H1 (cell line): ENCODE data around the gene YLPM1. TPM values are rescaled to one million over a fixed set of nuclear protein-coding genes. Genes with fewer than 3 reads are reported as not detected.
A peak's percentile ranks its signal among the peaks of the same experiment; 100 is the strongest.

Source experiments
- CTCF ChIA-PET: fragments of 300-600 bp; sonication (Branson Sonifier 250); formaldehyde crosslinking; loops from one replicate; lab custom pipeline; 2021; ENCODE audit not compliant: partially characterized antibody; lab: Charles Lee
- POLR2A ChIA-PET: fragments of 300-600 bp; sonication (Branson Sonifier 250); formaldehyde crosslinking; loops from one replicate; lab custom pipeline; 2021; ENCODE audit warnings: inconsistent platforms; ENCODE audit not compliant: partially characterized antibody; lab: Charles Lee
- DNase-seq, 2 experiments: peaks; one replicate each; pipeline versions ENCODE4 v3.0.0 to v3.0.0-alpha.2; 2010 to 2022; ENCODE audit warnings: low spot score in 2 of 2, low read depth in 1 of 2, mixed read lengths in 1 of 2
- FAIRE-seq: peaks from 2 replicates; lab custom pipeline; 2011; peaks lifted over from hg19 to GRCh38; lab: Jason Lieb, UNC
- H2AFZ ChIP-seq: 2 replicates; pipeline ENCODE4 v1.8.1; 2012; ENCODE audit warnings: low read length, inconsistent platforms
- H2AK5ac ChIP-seq: 2 replicates; pipeline ENCODE4 v1.6.1; 2013; ENCODE audit warnings: low read depth, low read length
- H2BK120ac ChIP-seq: replicated peaks from 2 replicates; pipeline ENCODE3; 2013; ENCODE audit warnings: low read depth, low read length, inconsistent platforms
- H2BK12ac ChIP-seq: 2 replicates; pipeline ENCODE4 v1.6.1; 2013; ENCODE audit warnings: low read depth, low read length
- H2BK15ac ChIP-seq: 2 replicates; pipeline ENCODE4 v1.6.1; 2013; ENCODE audit warnings: low read length
- H2BK20ac ChIP-seq: 2 replicates; pipeline ENCODE4 v1.6.1; 2013; ENCODE audit warnings: low read length
- H2BK5ac ChIP-seq: 2 replicates; pipeline ENCODE4 v1.6.1; 2013; ENCODE audit warnings: low read depth, low read length
- H3K14ac ChIP-seq: 2 replicates; pipeline ENCODE4 v1.6.1; 2013; ENCODE audit warnings: inconsistent platforms; ENCODE audit not compliant: insufficient read length
- H3K18ac ChIP-seq: 2 replicates; pipeline ENCODE4 v1.6.1; 2013; ENCODE audit warnings: low read length; ENCODE audit errors: extremely low read depth
- H3K23ac ChIP-seq: 2 replicates; pipeline ENCODE4 v1.6.1; 2013; ENCODE audit warnings: inconsistent platforms; ENCODE audit not compliant: insufficient read length
- H3K23me2 ChIP-seq: 2 replicates; pipeline ENCODE4 v1.6.1; 2013; ENCODE audit warnings: low read depth, low read length
- H3K27ac ChIP-seq: 2 replicates; pipeline ENCODE4 v1.6.1; 2011; ENCODE audit warnings: low read depth, low read length, inconsistent platforms
- H3K27me3 ChIP-seq, 4 experiments: replicated peaks in 1 of 4; 1 replicate in 1 of 4; 2 replicates in 3 of 4; pipeline versions ENCODE4 v1.6.1 to v1.8.1; 2011 to 2013; ENCODE audit warnings: low read length in 3 of 4, mild to moderate bottlenecking in 3 of 4, inconsistent platforms in 2 of 4, mixed read lengths in 2 of 4, moderate library complexity in 1 of 4; ENCODE audit not compliant: control insufficient read depth in 3 of 4, insufficient read depth in 3 of 4; ENCODE audit errors: extremely low read depth in 1 of 4
- H3K36me3 ChIP-seq, 4 experiments: 2 replicates each; pipeline versions ENCODE4 v1.6.1 to v1.8.1; 2011 to 2013; ENCODE audit warnings: mild to moderate bottlenecking in 4 of 4, low read length in 3 of 4, moderate library complexity in 2 of 4, control low read depth in 1 of 4, inconsistent platforms in 1 of 4; ENCODE audit not compliant: insufficient read depth in 4 of 4, control insufficient read depth in 2 of 4
- H3K4ac ChIP-seq: replicated peaks from 2 replicates; pipeline ENCODE3; 2013; ENCODE audit warnings: low read length, low read depth, mixed read lengths, inconsistent platforms; ENCODE audit not compliant: insufficient read length
- H3K4me1 ChIP-seq, 4 experiments: replicated peaks in 1 of 4; 1 replicate in 1 of 4; 2 replicates in 3 of 4; pipeline versions ENCODE4 v1.6.1 to v1.8.1; 2011 to 2013; ENCODE audit warnings: low read length in 3 of 4, inconsistent platforms in 2 of 4, mixed read lengths in 1 of 4; ENCODE audit not compliant: insufficient read depth in 4 of 4, control insufficient read depth in 3 of 4
- H3K4me2 ChIP-seq, 2 experiments: 2 replicates each; pipeline versions ENCODE4 v1.6.1 to v1.8.1; 2011 to 2013; ENCODE audit warnings: low read depth in 2 of 2, low read length in 2 of 2, control low read depth in 1 of 2, inconsistent platforms in 1 of 2, mild to moderate bottlenecking in 1 of 2; ENCODE audit not compliant: insufficient read depth in 1 of 2
- H3K4me3 ChIP-seq, 4 experiments: fragments of 200-600, 300-600 bp in 1 of 4; sonication (generic), shearing (Covaris generic), sonication (Bioruptor Twin) in 1 of 4; 2 replicates each; pipeline versions ENCODE4 v1.5.1 to v1.8.1; 2011 to 2016; ENCODE audit warnings: low read length in 4 of 4, low read depth in 3 of 4, control low read depth in 2 of 4, inconsistent platforms in 2 of 4, mild to moderate bottlenecking in 2 of 4, mixed read lengths in 1 of 4, moderate library complexity in 1 of 4; ENCODE audit not compliant: insufficient read depth in 2 of 4; ENCODE audit errors: extremely low read depth in 1 of 4
- H3K56ac ChIP-seq: replicated peaks from 2 replicates; pipeline ENCODE3; 2013; ENCODE audit warnings: low read depth, mild to moderate bottlenecking, mixed read lengths, low read length, inconsistent platforms; ENCODE audit not compliant: insufficient read length
- H3K79me1 ChIP-seq: 2 replicates; pipeline ENCODE4 v1.6.1; 2013; ENCODE audit warnings: low read depth, low read length, control low read depth
- H3K79me2 ChIP-seq, 2 experiments: 2 replicates each; pipeline versions ENCODE4 v1.6.1 to v1.8.1; 2012 to 2013; ENCODE audit warnings: low read length in 2 of 2, mild to moderate bottlenecking in 2 of 2, inconsistent platforms in 1 of 2; ENCODE audit not compliant: insufficient read depth in 2 of 2, control insufficient read depth in 1 of 2
- H3K9ac ChIP-seq, 4 experiments: replicated peaks in 1 of 4; 1 replicate in 1 of 4; 2 replicates in 3 of 4; pipeline versions ENCODE4 v1.6.1 to v1.8.1; 2011 to 2013; ENCODE audit warnings: low read depth in 3 of 4, low read length in 3 of 4, control low read depth in 2 of 4, mild to moderate bottlenecking in 2 of 4, moderate library complexity in 2 of 4, inconsistent platforms in 1 of 4; ENCODE audit errors: extremely low read depth in 1 of 4
- H3K9me3 ChIP-seq, 2 experiments: 2 replicates each; pipeline versions ENCODE4 v1.6.1 to v1.8.1; 2012 to 2013; ENCODE audit warnings: mild to moderate bottlenecking in 2 of 2, moderate library complexity in 2 of 2, control low read depth in 1 of 2, inconsistent platforms in 1 of 2, low read depth in 1 of 2, low read length in 1 of 2, mixed read lengths in 1 of 2; ENCODE audit not compliant: insufficient read depth in 2 of 2
- H4K20me1 ChIP-seq, 2 experiments: replicated peaks in 1 of 2; 2 replicates each; pipeline versions ENCODE3 to v1.8.1; 2011 to 2013; ENCODE audit warnings: inconsistent platforms in 2 of 2, low read length in 2 of 2, mild to moderate bottlenecking in 1 of 2; ENCODE audit not compliant: insufficient read depth in 2 of 2, control insufficient read depth in 1 of 2
- H4K5ac ChIP-seq: 2 replicates; pipeline ENCODE4 v1.6.1; 2013; ENCODE audit warnings: low read length, low read depth, mixed read lengths, inconsistent platforms; ENCODE audit not compliant: insufficient read length
- H4K8ac ChIP-seq: 2 replicates; pipeline ENCODE4 v1.8.0; 2013; ENCODE audit warnings: mild to moderate bottlenecking, moderate library complexity, low read length, inconsistent platforms; ENCODE audit not compliant: insufficient read depth; ENCODE audit errors: extremely low read depth
- H4K91ac ChIP-seq: replicated peaks from 2 replicates; pipeline ENCODE3; 2013; ENCODE audit warnings: low read length, mixed read lengths, inconsistent platforms; ENCODE audit not compliant: insufficient read length
- BCL11A ChIP-seq, 2 experiments: IDR thresholded peaks; one replicate each; pipeline ENCODE4 v1.6.1; 2011; ENCODE audit warnings: low read depth in 2 of 2, low read length in 2 of 2, mild to moderate bottlenecking in 2 of 2
- BRCA1 ChIP-seq: IDR thresholded peaks from 2 replicates; pipeline ENCODE4 v1.6.1; 2012; ENCODE audit warnings: low read depth, low read length, improper control_type of control experiment
- CHD1 ChIP-seq: IDR thresholded peaks from 2 replicates; pipeline ENCODE4 v1.6.1; 2012; ENCODE audit warnings: low read depth, low read length, improper control_type of control experiment
- CTBP2 ChIP-seq: IDR thresholded peaks from 2 replicates; pipeline ENCODE4 v1.7.0; 2011; ENCODE audit warnings: borderline replicate concordance, mild to moderate bottlenecking, moderate library complexity, mixed read lengths, low read length; ENCODE audit not compliant: insufficient read depth, insufficient read length
- EZH2 ChIP-seq: fragments of 200-600 bp; sonication (generic); IDR thresholded peaks from 2 replicates; pipeline ENCODE4 v1.7.1; 2012; ENCODE audit warnings: low read depth, mild to moderate bottlenecking, moderate library complexity, low read length, inconsistent platforms; ENCODE audit not compliant: severe bottlenecking
- HDAC2 ChIP-seq, 2 experiments: fragments of 300-600 bp in 1 of 2; sonication (generic) in 1 of 2; IDR thresholded peaks; 2 replicates each; pipeline ENCODE4 v1.6.1; 2011 to 2012; ENCODE audit warnings: low read depth in 2 of 2, low read length in 2 of 2, mild to moderate bottlenecking in 2 of 2, moderate library complexity in 2 of 2, borderline replicate concordance in 1 of 2, inconsistent platforms in 1 of 2
- JUN ChIP-seq: IDR thresholded peaks from 2 replicates; pipeline ENCODE4 v1.6.1; 2011; ENCODE audit warnings: low read depth, mild to moderate bottlenecking, improper control_type of control experiment, low read length
- KDM1A ChIP-seq: fragments of 200-600, 300-600 bp; sonication (generic); IDR thresholded peaks from 2 replicates; pipeline ENCODE4 v1.7.1; 2016; ENCODE audit warnings: mild to moderate bottlenecking, low read length, borderline replicate concordance
- MAFK ChIP-seq: IDR thresholded peaks from 2 replicates; pipeline ENCODE4 v1.6.1; 2012; ENCODE audit warnings: low read depth, mild to moderate bottlenecking, improper control_type of control experiment, low read length
- MAX ChIP-seq: IDR thresholded peaks from 2 replicates; pipeline ENCODE4 v1.6.1; 2012; ENCODE audit warnings: inconsistent platforms
- SP1 ChIP-seq: IDR thresholded peaks from 2 replicates; pipeline ENCODE4 v1.6.1; 2011; ENCODE audit warnings: low read depth, low read length
- TBP ChIP-seq: IDR thresholded peaks from 2 replicates; pipeline ENCODE4 v1.6.1; 2011; ENCODE audit warnings: low read depth, low read length, improper control_type of control experiment
- TEAD4 ChIP-seq: IDR thresholded peaks from 2 replicates; pipeline ENCODE4 v1.6.1; 2012; ENCODE audit warnings: low read depth, low read length, inconsistent platforms, mixed read lengths
- USF2 ChIP-seq: IDR thresholded peaks from 2 replicates; pipeline ENCODE4 v1.6.1; 2011; ENCODE audit warnings: low read length, improper control_type of control experiment
- polyA plus RNA-seq, 7 experiments: library from polyadenylated mRNA; depleted of rRNA in 3 of 7; stranded (reverse) in 5 of 7; unstranded in 2 of 7; fragments of >200 nt in 5 of 7; fragments of 200-250 nt in 2 of 7; gene quantifications; 1 replicate in 5 of 7; 2 replicates in 1 of 7; 4 replicates in 1 of 7; pipeline versions ENCODE4 v1.2.1 to v1.2.3, GENCODE V29; 2011 to 2013; ENCODE audit warnings: missing spikeins in 2 of 7, mixed read lengths in 2 of 7
- total RNA-seq: library from RNA; stranded (reverse); fragmentation: NEBNext Ultra II Directional; extraction: Animal tissue kit (Norgen Biotek cat#: 25700); gene quantifications from 2 replicates; pipeline ENCODE4 v1.2.1, GENCODE V29; 2021

The YLPM1 gene
- total and polyA plus RNA-seq, 2 of the 8 experiments (the other 6 are each of a cell fraction or from before 2014, with no cell fraction given) = 13.5 to 71.7 TPM

- Histone ChIP-seq H2AFZ (no peak overlapping the region), H3K18ac (no peak overlapping the region), H2BK20ac (no peak overlapping the region), H2BK12ac (no peak overlapping the region), H3K9me3 (no peaks in the 10 kb centered on the region), H3K4ac (no peak overlapping the region), H2AK5ac (no peak overlapping the region), H3K36me3 (peaks cover 0 to 3% (median 0%) of the 10 kb centered on the region in 4 experiments; a peak in 2 of 8 replicates), H3K14ac (no peak overlapping the region), H2BK5ac (no peak overlapping the region), H4K5ac (no peak overlapping the region), H3K23ac (no peak overlapping the region), H3K4me1 (peaks cover 0 to 3% (median 0%) of the 10 kb centered on the region in 4 experiments; a peak in 1 of 7 replicates), H3K79me2 (peaks cover 29 to 70% of the 10 kb centered on the region in 2 experiments), H4K8ac (no peak overlapping the region), H3K4me2 (peak overlapping the region; percentile 77 to 91), H3K4me3 (peak overlapping the region; percentile 7 to 92 (median 47); a peak in 5 of 8 replicates), H3K9ac (no peak overlapping the region; a peak in 1 of 7 replicates), H3K27ac (no peak overlapping the region), H3K27me3 (no peaks in the 10 kb centered on the region), H4K91ac (no peak overlapping the region), H4K20me1 (peaks cover 7 to 13% of the 10 kb centered on the region in 2 experiments), H3K56ac (no peak overlapping the region), H2BK120ac (no peak overlapping the region), H3K23me2 (peaks cover 10% of the 10 kb centered on the region), H2BK15ac (no peak overlapping the region), H3K79me1 (peaks cover 3% of the 10 kb centered on the region; the same call in 1 of the 2 replicates)
- CTCF ChIA-PET = no interaction called here
- DNase-seq = no peak
- POLR2A ChIA-PET = no interaction called here
- FAIRE-seq = no peak
- TF ChIP-seq SP1 (no peak), CHD1 (no peak), CTBP2 (no peak), TEAD4 (no peak), EZH2 (no peak), USF2 (no peak), KDM1A (no peak), MAFK (no peak), TBP (no peak), JUN (no peak), HDAC2 (IDR thresholded peaks at IDR 0.05; ENCODE audit: borderline replicate concordance in 1 of 2, low read depth in 2 of 2, low read length in 2 of 2) (no peak), BCL11A (IDR thresholded peaks at IDR 0.05; ENCODE audit: low read depth in 2 of 2, low read length in 2 of 2) (no peak), BRCA1 (no peak), MAX (no peak)
Measured at GRCh38 chr14:74765721-74766120, 2.6 kb downstream of the YLPM1 start.
